Stimulated activated CD4-positive, alpha-beta T cell treated with anti-CD3 and anti-CD28 coated beads, TNF-alpha, amount 100 ng/mL, for 24 hours (primary cell): ENCODE results near the gene KCNK13.
"Not testable (repeated sequence)": the region's sequence is repeated elsewhere in the genome, so short reads cannot be mapped to it uniquely, and the experiment has no call there.

Experiments used
- DNase-seq, 3 experiments: peaks; one replicate each; pipeline ENCODE4 v3.0.0-alpha.2; 2020; ENCODE audit warnings: low read depth in 3 of 3

KCNK13 gene

GRCh38 chr14:90060965-90061684, 669 bp upstream of the KCNK13 start:
- peak in 1 of 3 experiments; percentile 7 for DNase-seq

DNA sequence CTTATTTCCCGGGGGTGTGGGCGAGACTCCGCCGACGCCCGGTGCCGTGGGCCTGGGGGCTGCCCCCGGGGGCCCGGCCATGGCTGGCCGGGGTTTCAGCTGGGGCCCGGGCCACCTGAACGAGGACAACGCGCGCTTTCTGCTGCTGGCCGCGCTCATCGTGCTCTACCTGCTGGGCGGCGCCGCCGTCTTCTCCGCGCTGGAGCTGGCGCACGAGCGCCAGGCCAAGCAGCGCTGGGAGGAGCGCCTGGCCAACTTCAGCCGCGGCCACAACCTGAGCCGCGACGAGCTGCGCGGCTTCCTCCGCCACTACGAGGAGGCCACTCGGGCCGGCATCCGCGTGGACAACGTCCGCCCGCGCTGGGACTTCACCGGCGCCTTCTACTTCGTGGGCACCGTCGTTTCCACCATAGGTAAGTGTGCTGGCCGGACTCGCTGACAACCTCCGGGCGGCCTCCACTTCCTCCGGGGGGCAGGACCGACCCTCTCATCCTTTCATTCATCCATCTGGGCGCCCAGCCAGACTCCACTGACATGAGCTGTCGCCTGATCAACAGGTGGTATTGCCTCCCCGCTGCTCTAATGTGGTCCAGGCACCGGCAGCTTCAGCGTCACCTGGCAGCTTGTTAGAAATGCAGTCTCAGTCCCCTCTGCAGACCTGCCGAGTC, 467 bp downstream of the KCNK13 start:
- peak in 1 of 3 experiments; percentile 7 for DNase-seq

GRCh38 chr14:90062822-90063539, 1.2 kb downstream of the KCNK13 start:
- DNase-seq, result no peak

GRCh38 chr14:90072350-90072749, 10.6 kb downstream of the KCNK13 start:
- DNase-seq, result no peak

- no peak for DNase-seq
These were observed 17.8 kb downstream of the KCNK13 start for GRCh38 chr14:90079576-90079975.

DNA sequence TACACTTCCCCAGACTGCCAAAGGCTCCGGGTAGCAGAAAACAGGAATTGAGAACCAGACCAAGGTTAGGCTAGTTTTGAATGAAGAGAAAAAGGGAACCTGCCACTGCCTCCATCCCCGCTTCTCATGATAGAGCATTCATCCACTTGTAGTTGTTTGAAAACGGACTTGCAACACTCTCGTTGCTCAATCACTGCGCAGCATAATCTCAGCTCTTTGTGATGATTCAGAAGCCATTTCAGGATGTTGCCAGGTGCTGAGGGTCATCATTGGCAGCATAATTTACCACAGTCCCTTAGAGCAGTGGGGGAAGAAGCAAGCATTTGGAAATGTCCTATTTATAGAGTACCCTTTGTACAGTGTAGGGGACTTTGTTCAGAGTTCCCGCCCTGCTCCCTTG, 25.6 kb downstream of the KCNK13 start:
- no peak for DNase-seq

- DNase-seq, result no peak
These were observed 26.4 kb downstream of the KCNK13 start for GRCh38 chr14:90088176-90088575.

DNA sequence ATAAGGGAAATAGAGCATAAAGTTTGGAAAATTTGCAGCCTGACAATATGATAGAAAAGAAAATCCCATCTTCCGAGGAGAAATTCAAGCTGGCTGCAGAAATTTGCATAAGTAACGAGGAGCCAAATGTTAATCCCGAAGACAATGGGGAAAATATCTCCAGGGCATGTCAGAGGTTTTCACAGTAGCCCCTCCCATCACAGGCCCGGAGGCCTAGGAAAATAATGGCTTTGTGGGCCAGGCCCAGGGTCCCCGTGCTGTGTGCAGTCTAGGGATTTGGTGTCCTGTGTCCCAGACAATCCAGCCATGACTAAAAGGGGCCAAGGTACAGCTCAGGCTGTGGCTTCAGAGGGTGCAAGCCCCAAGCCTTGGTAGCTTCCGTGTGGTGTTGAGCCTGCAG, 27.7 kb downstream of the KCNK13 start:
- DNase-seq, result not testable (repeated sequence)

DNA sequence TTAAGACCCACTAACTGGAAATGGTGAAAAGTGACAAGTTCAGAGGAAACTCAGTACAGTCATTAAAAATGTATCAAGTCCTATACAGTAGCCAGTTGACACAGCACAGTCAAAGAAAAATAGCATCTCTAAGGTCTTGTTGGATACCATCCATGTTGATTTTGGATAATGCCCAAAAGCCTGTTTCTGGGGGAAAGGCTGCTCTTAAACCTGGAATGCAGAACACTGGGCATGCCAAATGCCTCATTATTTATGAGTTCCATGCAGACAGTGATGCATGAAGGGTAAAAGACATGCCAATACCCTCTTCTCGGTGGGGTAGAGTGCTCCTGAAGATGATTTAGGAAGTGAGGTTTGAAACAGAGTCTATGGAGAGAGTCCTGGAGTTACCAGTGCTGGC, 29.6 kb downstream of the KCNK13 start:
- DNase-seq, result no peak

DNA sequence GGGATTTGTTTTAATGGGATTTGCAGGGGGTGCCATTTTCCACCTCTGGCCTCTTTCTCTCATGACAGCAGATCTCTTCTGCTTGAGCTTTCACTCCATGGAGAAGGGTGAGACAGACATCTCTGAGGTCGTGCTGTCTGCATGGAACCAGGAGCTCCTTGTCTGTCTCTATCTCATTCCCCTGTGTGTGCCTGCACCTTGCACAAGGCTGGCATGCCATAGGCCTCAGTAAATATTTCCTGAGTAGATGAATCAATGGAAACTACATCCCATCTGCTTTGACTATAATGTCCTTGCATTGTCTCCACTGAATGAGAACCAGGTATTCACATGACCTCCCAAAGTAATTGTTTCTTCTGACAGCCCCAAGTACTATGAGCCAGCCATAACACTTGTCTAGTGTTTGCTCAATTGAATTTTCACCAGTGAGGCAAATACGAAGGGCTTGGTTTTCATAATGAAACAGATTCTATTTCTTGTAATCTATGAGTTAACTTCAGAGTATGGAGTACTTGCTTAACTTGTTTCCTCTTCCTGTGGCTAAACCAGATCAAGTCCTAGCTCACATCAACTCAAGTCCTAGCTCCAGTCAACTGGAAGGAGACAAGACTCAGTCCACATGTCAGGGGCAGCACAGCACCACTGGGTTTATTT, 32.3 kb downstream of the KCNK13 start:
- DNase-seq, result no peak

- no peak for DNase-seq
These were observed 33.3 kb downstream of the KCNK13 start for GRCh38 chr14:90095096-90095495.

DNA sequence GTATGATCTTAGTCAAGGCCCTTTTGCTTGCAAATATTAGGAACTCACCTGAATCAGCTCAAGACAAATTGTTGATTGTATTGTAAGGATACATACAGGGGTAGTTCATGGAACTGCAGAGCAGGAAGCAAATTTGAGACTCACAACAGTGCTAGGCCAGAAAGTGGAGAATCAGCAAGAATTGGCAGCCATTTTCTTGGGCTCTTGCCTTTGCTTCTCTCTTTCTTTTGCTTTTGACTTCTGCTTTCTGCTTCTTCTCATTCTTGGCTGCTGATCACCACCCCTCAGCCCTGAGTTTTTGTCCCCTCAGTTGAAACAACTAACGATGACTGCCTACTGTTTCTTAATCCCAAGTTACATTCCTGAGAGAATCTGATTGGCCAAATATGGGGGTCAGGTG, 34.8 kb downstream of the KCNK13 start:
- no peak for DNase-seq

DNA sequence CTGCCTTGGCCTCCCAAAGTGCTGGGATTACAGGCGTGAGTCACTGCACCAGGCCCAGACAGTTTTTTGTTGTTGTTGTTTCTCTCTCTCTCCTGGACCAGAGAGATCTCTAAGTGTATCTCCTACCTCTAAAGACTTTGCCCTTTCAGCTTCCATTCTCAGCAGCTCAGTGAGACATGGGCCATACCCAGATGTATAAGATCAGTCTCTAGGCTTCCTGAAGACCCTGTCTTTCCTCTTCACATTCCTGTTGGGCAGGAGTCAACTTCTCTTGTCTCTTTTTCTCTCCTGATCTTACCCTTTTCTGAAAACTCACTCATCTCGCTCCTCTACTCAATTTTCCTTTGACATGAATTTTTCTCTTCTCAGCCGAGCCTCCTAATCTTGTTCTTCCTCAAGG, 42.0 kb downstream of the KCNK13 start:
- no peak for DNase-seq

DNA sequence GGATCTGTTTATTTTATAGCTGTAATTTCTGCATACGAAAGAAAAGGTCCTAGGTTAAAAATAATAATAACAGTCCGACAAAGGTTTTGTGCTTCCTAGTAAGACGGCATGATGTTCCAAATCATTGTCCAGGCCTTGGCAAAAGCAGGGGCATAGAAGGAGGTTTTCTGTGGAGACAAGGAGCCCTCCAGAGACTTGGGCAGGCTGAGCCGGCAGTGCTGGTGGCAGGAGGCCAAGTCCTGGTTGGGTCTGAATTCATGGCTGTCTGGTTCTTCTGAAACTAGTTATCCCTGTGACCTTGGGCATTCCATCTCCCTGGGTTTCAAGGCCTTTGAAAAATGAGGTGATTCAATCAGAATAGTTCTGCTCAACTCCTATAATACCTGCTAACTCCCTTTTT, 44.0 kb downstream of the KCNK13 start:
- DNase-seq, result no peak

DNA sequence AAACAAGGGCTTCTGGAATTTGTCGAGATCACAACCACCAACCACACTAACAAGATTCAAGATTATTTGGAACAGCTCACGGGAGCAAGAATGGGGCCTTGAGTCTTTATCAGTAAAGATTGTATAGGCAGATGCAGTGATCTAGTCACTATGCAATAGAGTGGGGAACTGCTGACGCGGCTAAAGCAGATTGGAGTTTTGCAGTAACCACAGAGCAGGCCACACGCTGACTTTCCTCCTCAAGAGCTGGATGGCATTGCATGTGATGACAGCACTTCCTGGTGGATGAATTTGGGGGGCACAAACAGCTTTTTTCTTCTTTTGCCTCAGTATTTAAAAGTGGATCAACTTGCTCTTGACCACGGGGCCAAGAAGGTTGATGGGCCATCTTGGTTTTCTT, 46.0 kb downstream of the KCNK13 start:
- DNase-seq, result no peak

- DNase-seq, result no peak
These were observed 48.1 kb downstream of the KCNK13 start for GRCh38 chr14:90109858-90110257.

GRCh38 chr14:90111895-90112534, 50.2 kb downstream of the KCNK13 start:
- no peak for DNase-seq

GRCh38 chr14:90114554-90114953, 52.8 kb downstream of the KCNK13 start:
- no peak for DNase-seq

DNA sequence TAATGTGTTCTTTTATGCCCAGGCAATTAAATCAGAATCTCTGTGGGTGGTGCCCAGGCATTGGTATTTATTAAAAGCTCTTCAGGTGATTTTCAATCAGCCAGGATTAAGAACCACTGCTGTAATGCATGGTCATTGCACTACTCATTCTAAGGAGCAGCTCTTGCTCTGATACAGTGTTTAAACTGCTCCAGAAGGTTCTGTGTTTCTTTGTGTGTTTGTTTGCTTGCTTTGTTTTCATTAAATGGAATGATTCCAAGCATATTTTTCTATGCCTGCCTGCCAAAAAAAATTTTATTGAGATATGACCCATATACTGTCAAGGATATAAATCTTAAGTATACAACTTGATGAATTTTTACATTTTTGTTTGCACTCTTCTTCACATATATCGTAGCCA, 54.0 kb downstream of the KCNK13 start:
- no peak for DNase-seq

- DNase-seq, result no peak
These were observed 54.6 kb downstream of the KCNK13 start for GRCh38 chr14:90116444-90116843.

DNA sequence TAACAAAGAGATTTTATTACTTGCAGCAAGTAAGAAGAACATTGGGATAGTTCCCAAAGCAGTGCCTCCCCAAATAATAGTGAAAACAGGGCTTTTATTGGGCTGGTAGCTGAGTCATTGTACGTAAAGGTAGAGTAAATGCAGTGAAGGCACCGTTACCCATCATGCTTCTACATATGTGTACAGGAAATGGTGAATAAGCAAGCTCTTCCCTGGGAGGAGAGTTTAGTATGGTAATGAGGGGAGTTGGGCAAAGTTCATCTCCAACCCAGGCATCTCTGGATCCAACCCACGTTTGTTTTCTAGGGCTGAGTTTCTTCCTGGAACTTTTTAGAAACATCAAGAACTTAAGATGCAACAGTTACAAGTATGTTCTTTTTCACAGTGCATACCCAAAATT, 56.2 kb downstream of the KCNK13 start:
- DNase-seq, result no peak

DNA sequence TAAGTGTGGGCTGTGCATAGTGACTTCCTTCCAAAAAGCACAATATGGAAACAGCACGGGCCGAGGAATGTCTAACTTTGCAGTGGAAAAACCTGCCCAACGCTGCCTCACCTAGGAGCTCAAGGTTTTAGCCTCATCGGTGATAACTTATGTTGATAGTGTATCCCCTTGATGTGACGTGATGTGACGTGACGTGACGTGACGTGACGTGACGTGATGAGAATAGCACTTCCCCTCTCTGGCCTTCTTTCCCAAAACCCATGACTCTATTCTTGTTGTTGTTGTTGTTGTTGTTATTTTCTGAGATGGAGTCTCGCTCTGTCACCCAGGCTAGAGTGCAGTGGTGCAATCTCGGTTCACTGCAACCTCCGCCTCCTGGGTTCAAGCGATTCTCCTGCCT, 64.5 kb downstream of the KCNK13 start:
- DNase-seq, result no peak
